SJCRH30 (cell line): ENCODE data around the gene DAPK1. TPM values are rescaled to one million over a fixed set of nuclear protein-coding genes. Genes with fewer than 3 reads are reported as not detected.

Source experiments
- DNase-seq, 2 experiments: peaks; one replicate each; pipeline ENCODE4 v3.0.0-alpha.2; 2015 to 2020
- H3K27ac ChIP-seq: fragments of 250-450 bp; sonication (Bioruptor Pico); 2 replicates; pipeline ENCODE4 v1.5.1; 2020; ENCODE audit warnings: mild to moderate bottlenecking, moderate library complexity
- H3K27me3 ChIP-seq: fragments of 250-450 bp; sonication (Bioruptor Pico); 2 replicates; pipeline ENCODE4 v1.5.1; 2020; ENCODE audit warnings: mild to moderate bottlenecking, moderate library complexity
- H3K36me3 ChIP-seq: fragments of 250-450 bp; sonication (Bioruptor Pico); 2 replicates; pipeline ENCODE4 v1.5.1; 2020; ENCODE audit warnings: mild to moderate bottlenecking, moderate library complexity
- H3K4me1 ChIP-seq: fragments of 250-450 bp; sonication (Bioruptor Pico); 2 replicates; pipeline ENCODE4 v1.5.1; 2020; ENCODE audit warnings: mild to moderate bottlenecking, moderate library complexity
- H3K4me3 ChIP-seq: fragments of 250-450 bp; sonication (Bioruptor Pico); 2 replicates; pipeline ENCODE4 v1.5.1; 2020; ENCODE audit warnings: mild to moderate bottlenecking, moderate library complexity
- H3K9me3 ChIP-seq: fragments of 250-450 bp; sonication (Bioruptor Pico); replicated peaks from 2 replicates; pipeline ENCODE4 v1.5.1; 2020; ENCODE audit warnings: mild to moderate bottlenecking, moderate library complexity
- total RNA-seq: library from RNA; depleted of rRNA; stranded (reverse); fragments of >200 nt; shearing (Covaris generic); gene quantifications from 2 replicates; pipeline ENCODE4 v1.2.3, GENCODE V29; 2014

The DAPK1 gene
- total RNA-seq, 1 experiment from 2014 or later: 73.5 TPM

DNA sequence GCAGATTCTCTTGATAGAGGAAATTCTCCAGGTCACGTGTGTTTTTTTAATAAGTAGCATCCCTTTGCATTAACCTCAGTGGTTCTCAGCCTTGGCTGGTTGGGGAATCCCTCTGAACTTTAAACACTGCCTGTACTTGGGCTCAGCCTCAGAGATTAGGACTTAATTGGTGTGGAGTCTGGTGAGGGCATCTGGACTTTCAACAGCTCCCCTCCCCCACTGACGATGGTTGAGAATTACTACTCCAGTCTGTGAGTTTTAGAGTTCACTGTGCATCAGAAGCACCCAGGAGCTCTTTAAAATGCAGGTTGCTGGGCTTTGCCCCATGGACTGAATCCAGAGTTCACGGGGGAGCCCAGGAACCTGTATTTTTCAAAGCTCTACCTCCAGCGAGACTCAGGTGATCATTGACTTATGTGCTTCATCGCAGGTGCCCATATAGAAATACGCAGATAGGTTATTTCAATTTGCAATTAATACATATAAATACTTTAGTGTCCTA lies 71.4 kb downstream of the DAPK1 start:
- Histone ChIP-seq H3K27me3 (no peaks in the 10 kb centered on the region), H3K4me1 (peaks cover 7% of the 10 kb centered on the region), H3K4me3 (no peak overlapping the region), H3K9me3 (no peaks in the 10 kb centered on the region), H3K36me3 (no peaks in the 10 kb centered on the region), H3K27ac (no peak overlapping the region)
- DNase-seq: peak in 1 of 2 experiments; percentile 32

GRCh38 chr9:87569518-87569917 lies 71.9 kb downstream of the DAPK1 start:
- H3K4me3 ChIP-seq: no peak overlapping the region
- no peak overlapping the region for H3K27ac ChIP-seq
- no peak for DNase-seq
- H3K9me3 ChIP-seq: no peaks in the 10 kb centered on the region
- H3K27me3 ChIP-seq: no peaks in the 10 kb centered on the region
- no peaks in the 10 kb centered on the region for H3K36me3 ChIP-seq
- peaks cover 7% of the 10 kb centered on the region for H3K4me1 ChIP-seq

GRCh38 chr9:87570000-87570908 lies 72.6 kb downstream of the DAPK1 start:
- no peaks in the 10 kb centered on the region for H3K36me3 ChIP-seq
- no peaks in the 10 kb centered on the region for H3K9me3 ChIP-seq
- no peak overlapping the region for H3K4me3 ChIP-seq
- H3K27ac ChIP-seq: no peak overlapping the region
- peaks cover 7% of the 10 kb centered on the region for H3K4me1 ChIP-seq
- no peaks in the 10 kb centered on the region for H3K27me3 ChIP-seq
- DNase-seq: no peak

DNA sequence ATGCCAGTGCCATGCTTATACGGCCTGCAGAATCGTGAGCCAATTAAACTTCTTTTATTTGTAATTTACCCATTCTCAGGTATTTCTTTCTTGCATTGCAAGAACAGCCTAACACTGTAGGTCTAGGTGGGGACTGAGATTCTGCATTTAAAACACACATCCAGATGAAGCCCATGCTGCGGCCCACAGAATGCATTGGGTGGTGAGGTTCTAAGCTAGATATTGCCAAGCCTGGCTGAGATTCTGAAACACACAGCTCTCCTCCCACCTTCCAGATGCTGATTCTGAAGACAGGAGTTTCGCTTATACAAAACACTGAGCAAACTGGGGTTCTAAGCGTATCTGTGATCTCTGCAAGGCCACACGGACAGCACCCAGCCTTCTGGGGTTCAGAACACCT lies 75.1 kb downstream of the DAPK1 start:
- H3K27ac ChIP-seq: no peak overlapping the region
- no peak for DNase-seq
- H3K4me3 ChIP-seq: no peak overlapping the region
- peaks cover 16% of the 10 kb centered on the region for H3K4me1 ChIP-seq
- H3K27me3 ChIP-seq: no peaks in the 10 kb centered on the region
- no peaks in the 10 kb centered on the region for H3K36me3 ChIP-seq
- no peaks in the 10 kb centered on the region for H3K9me3 ChIP-seq

DNA sequence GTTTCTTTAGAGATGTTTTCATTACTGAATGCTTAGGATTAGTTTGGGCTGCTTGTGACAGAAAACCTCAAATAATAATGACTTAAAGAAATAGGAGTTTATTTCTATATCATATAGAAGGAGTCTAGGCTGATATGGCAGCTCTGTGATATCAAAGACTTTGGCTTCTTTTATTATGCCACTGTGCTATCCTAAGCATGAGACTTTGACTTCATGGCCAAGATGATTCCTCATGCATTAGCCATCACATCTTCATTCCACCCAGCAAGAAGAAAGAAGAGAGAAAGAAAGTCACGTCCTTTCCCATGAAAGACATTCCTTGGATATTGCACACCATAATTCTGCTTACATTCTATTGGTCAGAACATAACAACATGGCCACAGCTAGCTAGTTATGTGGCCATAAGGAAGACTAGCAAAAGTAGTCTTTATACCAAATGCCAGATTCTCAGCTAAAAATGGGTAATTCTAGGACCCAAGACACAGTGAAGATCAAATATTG lies 76.2 kb downstream of the DAPK1 start:
- DNase-seq: no peak
- no peaks in the 10 kb centered on the region for H3K36me3 ChIP-seq
- peaks cover 27% of the 10 kb centered on the region for H3K4me1 ChIP-seq
- H3K27me3 ChIP-seq: no peaks in the 10 kb centered on the region
- H3K27ac ChIP-seq: no peak overlapping the region
- H3K4me3 ChIP-seq: no peak overlapping the region
- H3K9me3 ChIP-seq: no peaks in the 10 kb centered on the region

DNA sequence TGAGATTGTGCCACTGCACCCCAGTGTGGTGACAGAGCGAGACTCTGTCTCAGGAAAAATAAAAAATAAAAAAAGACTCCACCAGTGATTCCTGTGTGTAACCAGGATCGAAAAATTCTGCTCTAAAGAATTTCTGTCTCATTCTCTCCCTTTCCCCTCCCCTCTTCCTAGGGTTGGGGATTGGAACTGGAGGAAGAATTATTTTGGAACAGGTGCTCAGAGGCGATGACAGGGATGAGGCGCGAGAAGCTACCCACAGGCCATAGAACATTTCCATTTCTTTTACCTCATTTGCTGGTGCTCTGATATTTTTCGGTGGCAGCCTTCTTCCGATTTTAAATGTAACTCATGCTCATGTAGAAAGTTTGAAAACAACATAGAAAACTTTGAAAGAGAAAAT lies 80.1 kb downstream of the DAPK1 start:
- H3K27me3 ChIP-seq: no peaks in the 10 kb centered on the region
- H3K4me1 ChIP-seq: peaks cover 53% of the 10 kb centered on the region
- H3K36me3 ChIP-seq: no peaks in the 10 kb centered on the region
- peak overlapping the region; percentile 12; the same call in 1 of the 2 replicates for H3K4me3 ChIP-seq
- peak overlapping the region; percentile 96 for H3K27ac ChIP-seq
- H3K9me3 ChIP-seq: no peaks in the 10 kb centered on the region
- peak; percentile 71 to 90 for DNase-seq

DNA sequence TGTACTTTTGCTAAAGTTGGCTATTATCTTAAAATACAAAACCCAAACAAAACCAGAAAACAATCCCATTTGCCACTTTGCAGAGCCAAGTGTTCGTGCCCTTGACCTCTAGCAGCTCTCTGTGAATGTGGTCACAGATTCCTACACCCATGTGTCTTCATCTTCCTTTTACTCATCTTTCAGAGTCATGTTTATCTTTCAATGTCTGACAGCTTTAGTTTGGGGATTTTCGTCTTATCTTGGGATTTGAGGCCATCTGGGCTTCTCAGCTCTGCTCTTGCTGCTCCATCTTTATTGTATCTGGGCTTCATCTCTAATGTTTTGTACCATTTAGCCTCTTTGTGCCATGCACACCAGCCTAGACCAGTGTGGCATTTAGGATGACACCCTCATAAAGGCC lies 81.0 kb downstream of the DAPK1 start:
- peak in 1 of 2 experiments; percentile 52 for DNase-seq
- peak overlapping the region; percentile 96 for H3K27ac ChIP-seq

DNA sequence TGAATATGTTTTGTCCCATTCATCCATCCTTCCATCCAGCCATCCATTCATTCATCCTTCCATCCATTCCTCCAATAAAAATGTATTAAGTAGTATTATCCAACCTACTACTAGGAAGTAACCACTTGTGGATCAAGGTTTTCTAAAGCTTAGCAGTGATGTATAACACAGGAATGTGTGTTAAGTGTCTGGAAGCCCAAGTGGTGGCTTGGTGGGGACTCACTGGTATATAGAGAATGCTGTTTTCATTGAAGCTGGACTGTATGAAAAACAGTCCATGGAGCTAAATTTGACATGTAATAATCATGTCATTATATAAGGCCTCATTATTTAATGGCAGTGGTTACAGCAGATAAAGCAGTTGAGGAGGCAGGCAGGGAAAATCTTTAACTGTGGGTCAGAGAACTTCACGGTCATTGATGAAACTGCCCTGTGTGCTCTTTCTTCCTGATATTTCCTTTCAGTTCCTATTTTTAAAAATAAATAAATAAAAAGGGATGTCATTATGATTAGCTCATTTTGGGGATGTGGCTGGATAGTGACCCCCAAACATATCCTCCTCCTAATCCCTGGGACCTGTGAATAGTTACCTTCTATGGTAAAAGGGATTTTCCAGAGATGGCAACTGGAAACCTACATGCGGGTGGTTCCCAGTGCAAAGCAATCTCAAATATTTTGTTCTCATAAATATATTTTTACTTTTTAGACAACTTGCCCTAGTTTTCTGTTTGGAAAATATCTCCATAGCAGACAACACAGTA lies 82.3 kb downstream of the DAPK1 start:
- H3K27me3 ChIP-seq: no peaks in the 10 kb centered on the region
- peak in 1 of 2 experiments; percentile 44 for DNase-seq

More for the DNA sequence above, 81.0 kb downstream of the DAPK1 start:
- H3K4me3 ChIP-seq: no peak overlapping the region
- H3K4me1 ChIP-seq: peaks cover 53% of the 10 kb centered on the region
- H3K9me3 ChIP-seq: no peaks in the 10 kb centered on the region
- no peaks in the 10 kb centered on the region for H3K36me3 ChIP-seq
- H3K27me3 ChIP-seq: no peaks in the 10 kb centered on the region

DNA sequence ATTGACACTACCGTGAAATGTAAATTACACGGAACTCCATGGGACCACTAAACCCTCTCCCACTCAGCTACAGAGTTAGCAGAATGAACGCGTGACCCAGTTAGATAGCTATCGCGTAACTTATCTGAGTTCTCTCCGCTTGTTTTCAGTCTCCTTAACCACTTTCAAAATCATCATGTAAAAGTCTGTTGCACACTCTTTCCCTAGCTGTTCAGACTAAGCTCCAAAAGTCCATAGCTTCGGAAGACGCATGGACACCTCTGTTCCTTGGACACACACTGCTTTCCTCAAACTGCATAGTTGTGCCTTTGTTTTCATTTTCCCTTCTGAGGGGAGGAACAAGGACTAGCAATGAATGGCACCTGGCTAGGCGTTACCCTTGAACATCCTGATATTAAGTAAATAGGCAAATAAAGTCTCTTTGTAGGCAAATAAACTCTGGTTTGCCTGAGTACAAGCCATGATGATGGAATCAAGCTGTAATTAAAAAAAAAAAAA lies 83.3 kb downstream of the DAPK1 start:
- Histone ChIP-seq H3K36me3 (no peaks in the 10 kb centered on the region), H3K9me3 (no peaks in the 10 kb centered on the region), H3K4me1 (peaks cover 53% of the 10 kb centered on the region), H3K27me3 (no peaks in the 10 kb centered on the region), H3K27ac (peak overlapping the region; percentile 96), H3K4me3 (peak overlapping the region; percentile 41)
- peak; percentile 73 to 90 for DNase-seq

More for the DNA sequence above, 82.3 kb downstream of the DAPK1 start:
- no peaks in the 10 kb centered on the region for H3K9me3 ChIP-seq
- H3K36me3 ChIP-seq: no peaks in the 10 kb centered on the region
- no peak overlapping the region for H3K4me3 ChIP-seq
- peak overlapping the region; percentile 96 for H3K27ac ChIP-seq
- peaks cover 53% of the 10 kb centered on the region for H3K4me1 ChIP-seq

DNA sequence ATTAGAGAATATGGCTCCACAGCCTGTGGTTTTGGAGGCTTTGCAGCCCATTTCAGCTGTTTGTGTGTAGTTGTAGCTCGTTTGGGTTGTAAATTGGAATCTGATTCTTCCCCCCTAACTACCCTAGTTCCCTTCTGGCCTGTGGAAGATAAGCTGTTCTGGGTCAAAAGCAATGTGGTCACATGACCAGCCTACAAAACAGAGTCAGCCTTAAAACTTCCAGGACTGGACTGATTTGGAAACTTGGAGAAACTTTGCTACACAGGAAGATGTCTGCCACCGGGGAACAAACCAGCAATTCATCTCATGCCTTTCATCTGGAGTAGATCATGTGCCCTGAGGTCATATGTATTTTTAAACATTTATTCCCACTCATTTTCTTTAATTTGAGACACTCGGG lies 83.8 kb downstream of the DAPK1 start:
- Histone ChIP-seq H3K4me1 (peaks cover 53% of the 10 kb centered on the region), H3K4me3 (peak overlapping the region; percentile 41), H3K9me3 (no peaks in the 10 kb centered on the region), H3K36me3 (no peaks in the 10 kb centered on the region), H3K27me3 (no peaks in the 10 kb centered on the region), H3K27ac (peak overlapping the region; percentile 96)
- peak; percentile 48 to 82 for DNase-seq

DNA sequence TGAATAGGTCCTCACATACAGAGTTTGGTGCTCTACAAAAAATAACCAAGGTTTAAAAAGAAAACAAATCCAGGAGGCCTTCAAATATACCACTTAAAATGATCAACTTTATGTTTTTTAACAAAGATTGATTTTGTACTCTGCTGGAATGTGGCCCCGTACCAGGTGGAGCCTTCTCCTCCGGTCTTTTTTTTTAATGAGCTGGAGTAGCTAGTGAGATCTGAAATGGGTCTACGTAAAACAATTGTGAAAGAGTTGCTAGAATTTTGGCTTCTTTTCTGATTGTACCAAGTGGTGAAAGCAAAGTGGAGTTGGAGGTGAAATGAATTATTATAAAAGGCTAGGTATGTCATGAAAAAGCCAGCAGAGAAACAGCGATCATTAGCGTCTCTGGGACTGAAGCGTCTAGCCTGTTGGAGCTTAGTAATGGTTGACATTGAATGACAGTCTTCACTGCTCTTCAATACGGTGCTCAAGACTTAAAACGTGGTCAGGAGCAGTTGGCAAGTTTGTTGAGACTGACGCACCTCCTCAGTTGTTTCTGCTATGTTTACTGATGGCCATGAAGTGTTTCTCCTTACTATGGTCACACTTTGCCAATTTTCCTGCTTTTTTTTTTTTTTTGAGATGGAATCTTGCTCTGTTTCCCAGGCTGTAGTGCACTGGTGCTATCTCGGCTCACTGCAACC lies 84.4 kb downstream of the DAPK1 start:
- Histone ChIP-seq H3K27ac (peak overlapping the region; percentile 96), H3K27me3 (no peaks in the 10 kb centered on the region), H3K9me3 (no peaks in the 10 kb centered on the region), H3K4me1 (peaks cover 49% of the 10 kb centered on the region), H3K36me3 (no peaks in the 10 kb centered on the region), H3K4me3 (no peak overlapping the region)
- no peak for DNase-seq

- no peaks in the 10 kb centered on the region for H3K9me3 ChIP-seq
- peaks cover 36% of the 10 kb centered on the region for H3K4me1 ChIP-seq
- H3K27me3 ChIP-seq: no peaks in the 10 kb centered on the region
- no peaks in the 10 kb centered on the region for H3K36me3 ChIP-seq
- no peak for DNase-seq
- H3K27ac ChIP-seq: no peak overlapping the region
- H3K4me3 ChIP-seq: no peak overlapping the region
These were observed 86.7 kb downstream of the DAPK1 start for GRCh38 chr9:87584326-87584725.

- Histone ChIP-seq H3K4me3 (no peak overlapping the region), H3K27me3 (no peaks in the 10 kb centered on the region), H3K27ac (no peak overlapping the region), H3K4me1 (peaks cover 26% of the 10 kb centered on the region), H3K9me3 (no peaks in the 10 kb centered on the region), H3K36me3 (no peaks in the 10 kb centered on the region)
- DNase-seq: no peak
These were observed 87.6 kb downstream of the DAPK1 start for GRCh38 chr9:87585123-87585855.
